DND-41 (cell line): ENCODE data around the gene ADPRH.

Source experiments
- ATAC-seq: fragments of 200-7000 bp; cut with Tn5 transposase; 3 replicates; pipeline ENCODE4 v1.9.1; 2021; ENCODE audit warnings: low read depth; ENCODE audit not compliant: insufficient read depth
- DNase-seq: peaks from one replicate; pipeline ENCODE4 v3.0.0-alpha.2; 2020
- H2AFZ ChIP-seq: 2 replicates; pipeline ENCODE4 v1.6.0; 2012; ENCODE audit warnings: low read depth, low read length
- H3K27ac ChIP-seq: 2 replicates; pipeline ENCODE4 v1.5.1; 2012; ENCODE audit warnings: low read length, inconsistent platforms
- H3K27me3 ChIP-seq: fragments of 200-600 bp; sonication (generic); 2 replicates; pipeline ENCODE4 v1.6.0; 2012; ENCODE audit warnings: low read length, mild to moderate bottlenecking, inconsistent platforms; ENCODE audit not compliant: insufficient read depth, poor library complexity
- H3K36me3 ChIP-seq: 2 replicates; pipeline ENCODE4 v1.5.1; 2012; ENCODE audit warnings: low read length, inconsistent platforms; ENCODE audit not compliant: insufficient read depth
- H3K4me1 ChIP-seq: 2 replicates; pipeline ENCODE4 v1.5.1; 2012; ENCODE audit warnings: mild to moderate bottlenecking, low read length; ENCODE audit not compliant: insufficient read depth
- H3K4me2 ChIP-seq: 2 replicates; pipeline ENCODE4 v1.6.0; 2012; ENCODE audit warnings: mild to moderate bottlenecking, moderate library complexity, low read length, inconsistent platforms; ENCODE audit not compliant: insufficient read depth
- H3K4me3 ChIP-seq, 2 experiments: fragments of 200-600 bp in 1 of 2; shearing (Covaris generic) in 1 of 2; 2 replicates each; pipeline ENCODE4 v1.5.1; 2012 to 2016; ENCODE audit warnings: inconsistent platforms in 2 of 2, low read length in 2 of 2, mild to moderate bottlenecking in 2 of 2, low read depth in 1 of 2, moderate library complexity in 1 of 2
- H3K79me2 ChIP-seq: 2 replicates; pipeline ENCODE4 v1.6.0; 2012; ENCODE audit warnings: low read length, inconsistent platforms; ENCODE audit not compliant: insufficient read depth
- H3K9ac ChIP-seq: 2 replicates; pipeline ENCODE4 v1.6.0; 2012; ENCODE audit warnings: low read depth, mild to moderate bottlenecking, inconsistent platforms, low read length, moderate library complexity
- H3K9me3 ChIP-seq: 2 replicates; pipeline ENCODE4 v1.5.1; 2012; ENCODE audit warnings: low read length, moderate library complexity, mild to moderate bottlenecking, inconsistent platforms; ENCODE audit not compliant: insufficient read depth, severe bottlenecking
- H4K20me1 ChIP-seq: 2 replicates; pipeline ENCODE4 v1.6.0; 2012; ENCODE audit warnings: low read length; ENCODE audit not compliant: insufficient read depth
- CTCF ChIP-seq: IDR thresholded peaks from 2 replicates; pipeline ENCODE4 v1.5.1; 2012; ENCODE audit warnings: borderline replicate concordance, low read length, moderate library complexity, mild to moderate bottlenecking; ENCODE audit not compliant: poor library complexity, severe bottlenecking; ENCODE audit errors: extremely low read depth
- EZH2 ChIP-seq: IDR thresholded peaks from 3 replicates; pipeline ENCODE4 v1.6.1; 2012; ENCODE audit warnings: borderline replicate concordance, low read depth, mild to moderate bottlenecking, moderate library complexity, low read length, inconsistent platforms; ENCODE audit not compliant: severe bottlenecking

The ADPRH gene

GRCh38 chr3:119586733-119587172 lies 7.5 kb downstream of the ADPRH start:
- Histone ChIP-seq H2AFZ (no peak overlapping the region), H3K9ac (no peak overlapping the region), H3K79me2 (no peaks in the 10 kb centered on the region), H3K27me3 (no peaks in the 10 kb centered on the region), H3K4me2 (no peak overlapping the region), H3K4me1 (no peaks in the 10 kb centered on the region), H3K4me3 (no peak overlapping the region), H3K36me3 (no peaks in the 10 kb centered on the region), H3K9me3 (peaks cover 2% of the 10 kb centered on the region), H4K20me1 (no peaks in the 10 kb centered on the region), H3K27ac (no peak overlapping the region)
- no peak for ATAC-seq
- TF ChIP-seq EZH2, result no peak
- no peak for TF ChIP-seq CTCF
- no peak for DNase-seq

- H3K79me2 ChIP-seq, result no peaks in the 10 kb centered on the region
- H3K36me3 ChIP-seq, result no peaks in the 10 kb centered on the region
- H3K4me1 ChIP-seq, result no peaks in the 10 kb centered on the region
- H4K20me1 ChIP-seq, result no peaks in the 10 kb centered on the region
- DNase-seq, result no peak
- H3K4me3 ChIP-seq, result no peak overlapping the region
- H3K27ac ChIP-seq, result no peak overlapping the region
- H3K27me3 ChIP-seq, result no peaks in the 10 kb centered on the region
- H3K9me3 ChIP-seq, result peaks cover 2% of the 10 kb centered on the region
- no peak overlapping the region for H2AFZ ChIP-seq
- ATAC-seq, result no peak
- no peak overlapping the region for H3K4me2 ChIP-seq
- TF ChIP-seq EZH2, result no peak
- no peak for TF ChIP-seq CTCF
- no peak overlapping the region for H3K9ac ChIP-seq
Measured at GRCh38 chr3:119588112-119588511, 8.8 kb downstream of the ADPRH start.

- Histone ChIP-seq H3K4me3 (no peak overlapping the region), H3K9me3 (peaks cover 2% of the 10 kb centered on the region), H3K36me3 (no peaks in the 10 kb centered on the region), H2AFZ (no peak overlapping the region), H3K9ac (no peak overlapping the region), H3K4me2 (no peak overlapping the region), H4K20me1 (no peaks in the 10 kb centered on the region), H3K79me2 (no peaks in the 10 kb centered on the region), H3K4me1 (no peaks in the 10 kb centered on the region), H3K27ac (no peak overlapping the region), H3K27me3 (no peaks in the 10 kb centered on the region)
- DNase-seq, result no peak
- TF ChIP-seq EZH2, result no peak
- TF ChIP-seq CTCF, result no peak
- no peak for ATAC-seq
Measured at GRCh38 chr3:119589102-119589773, 9.9 kb downstream of the ADPRH start.
